B cell (primary cell): ENCODE results near the gene MAPT. TPM values are rescaled to one million over a fixed set of nuclear protein-coding genes. Genes with fewer than 3 reads are reported as not detected.

Experiments used
- ATAC-seq: fragments of 200-7000 bp; cut with Tn5 transposase; one replicate; pipeline ENCODE4 v1.10.0; 2021; ENCODE audit warnings: low read depth, mild to moderate bottlenecking, moderate number of reproducible peaks, moderate library complexity
- CTCF ChIA-PET: fragments of 350-600 bp; sonication (Branson Sonifier 250); formaldehyde crosslinking; loops from one replicate; lab custom pipeline; 2021; ENCODE audit warnings: antibody characterized with exemption, inconsistent platforms; lab: Charles Lee
- POLR2A ChIA-PET: fragments of 350-600 bp; sonication (Branson Sonifier 250); formaldehyde crosslinking; loops from one replicate; lab custom pipeline; 2021; ENCODE audit warnings: antibody characterized with exemption; lab: Charles Lee
- DNase-seq: peaks from one replicate; pipeline ENCODE4 v3.0.0; 2013
- H2AFZ ChIP-seq: 2 replicates; pipeline ENCODE4 v1.6.1; 2012; ENCODE audit warnings: mild to moderate bottlenecking, low read depth, low read length; ENCODE audit not compliant: insufficient read depth, poor library complexity, severe bottlenecking
- H3K27ac ChIP-seq, 2 donors: 1 replicate in 1 of 2; 2 replicates in 1 of 2; pipeline ENCODE4 v1.5.1; 2012 to 2013; ENCODE audit warnings: low read length in 2 of 2, mild to moderate bottlenecking in 2 of 2, moderate library complexity in 1 of 2
- H3K27me3 ChIP-seq, 4 experiments: fragments of 200-600 bp in 1 of 4; sonication (generic) in 1 of 4; replicated peaks in 1 of 4; 1 replicate in 2 of 4; 2 replicates in 2 of 4; pipeline versions ENCODE4 v1.6.1 to v1.7.0; 2013 to 2016; ENCODE audit warnings: low read length in 3 of 4, mild to moderate bottlenecking in 2 of 4, mixed read lengths in 1 of 4, moderate library complexity in 1 of 4; ENCODE audit not compliant: insufficient read depth in 4 of 4, control insufficient read depth in 3 of 4; ENCODE audit errors: control extremely low read depth in 1 of 4
- H3K36me3 ChIP-seq, 2 experiments: replicated peaks in 1 of 2; 1 replicate in 1 of 2; 2 replicates in 1 of 2; pipeline versions ENCODE4 v1.6.1 to v1.7.1; 2013; ENCODE audit warnings: low read length in 1 of 2; ENCODE audit not compliant: insufficient read depth in 2 of 2, control insufficient read depth in 1 of 2; ENCODE audit errors: control extremely low read depth in 1 of 2, extremely low read depth in 1 of 2
- H3K4me1 ChIP-seq, 2 donors: fragments of 200-600 bp in 1 of 2; sonication (generic) in 1 of 2; 1 replicate in 1 of 2; 2 replicates in 1 of 2; pipeline versions ENCODE4 v1.5.1 to v1.6.1; 2013 to 2017; ENCODE audit warnings: low read length in 2 of 2; ENCODE audit not compliant: control insufficient read depth in 2 of 2, insufficient read depth in 2 of 2
- H3K4me2 ChIP-seq: replicated peaks from 2 replicates; pipeline ENCODE3; 2012; ENCODE audit warnings: mild to moderate bottlenecking, low read depth, low read length; ENCODE audit not compliant: poor library complexity, severe bottlenecking
- H3K4me3 ChIP-seq, 5 experiments: fragments of 200-600 bp in 1 of 5; sonication (generic) in 1 of 5; 1 replicate in 3 of 5; 2 replicates in 2 of 5; pipeline versions ENCODE4 v1.5.1 to v1.7.0; 2011 to 2016; ENCODE audit warnings: low read length in 4 of 5, mild to moderate bottlenecking in 4 of 5, low read depth in 2 of 5, control low read depth in 1 of 5, moderate library complexity in 1 of 5; ENCODE audit not compliant: insufficient read depth in 1 of 5; ENCODE audit errors: control extremely low read depth in 1 of 5, extremely low read depth in 1 of 5
- H3K79me2 ChIP-seq: fragments of 200-600 bp; sonication (generic); one replicate; pipeline ENCODE4 v1.6.0; 2016; ENCODE audit warnings: low read length; ENCODE audit not compliant: control insufficient read depth, insufficient read depth
- H3K9ac ChIP-seq: fragments of 200-600 bp; sonication (generic); 2 replicates; pipeline ENCODE4 v1.6.1; 2017; ENCODE audit warnings: mild to moderate bottlenecking, low read length, moderate library complexity
- H3K9me3 ChIP-seq, 3 donors: one replicate each; pipeline versions ENCODE4 v1.6.1 to v1.7.1; 2013; ENCODE audit warnings: low read length in 2 of 3; ENCODE audit not compliant: control insufficient read depth in 2 of 3, insufficient read depth in 1 of 3; ENCODE audit errors: control extremely low read depth in 1 of 3
- H4K20me1 ChIP-seq: 2 replicates; pipeline ENCODE4 v1.6.0; 2012; ENCODE audit warnings: mild to moderate bottlenecking, low read length; ENCODE audit not compliant: insufficient read depth, control insufficient read depth, poor library complexity, severe bottlenecking
- H3K27ac Mint-ChIP-seq: one replicate; pipeline ENCODE4 v1.8.0; 2021; ENCODE audit warnings: mixed read lengths
- H3K27me3 Mint-ChIP-seq: one replicate; pipeline ENCODE4 v1.8.0; 2021; ENCODE audit warnings: mixed read lengths
- H3K4me1 Mint-ChIP-seq: one replicate; pipeline ENCODE4 v1.8.0; 2021; ENCODE audit warnings: mixed read lengths
- H3K4me3 Mint-ChIP-seq: one replicate; pipeline ENCODE4 v1.8.0; 2021; ENCODE audit warnings: mixed read lengths
- H3K9me3 Mint-ChIP-seq: one replicate; pipeline ENCODE4 v1.8.0; 2022; ENCODE audit warnings: mixed read lengths; ENCODE audit not compliant: insufficient read depth
- EZH2 ChIP-seq: IDR thresholded peaks from 2 replicates; pipeline ENCODE4 v1.6.1; 2012; ENCODE audit warnings: borderline replicate concordance, low read depth, mild to moderate bottlenecking, moderate library complexity, low read length; ENCODE audit not compliant: insufficient read depth, poor library complexity, severe bottlenecking
- WGBS: methylation state at CpG from one replicate; pipeline ENCODE4 v1.1.5; 2013; ENCODE audit warnings: missing lambda C conversion rate; ENCODE audit not compliant: insufficient coverage; 5-methylcytosine and 5-hydroxymethylcytosine counted together
- intact Hi-C: fragments of 100-400 bp; cut with micrococcal nuclease; formaldehyde crosslinking; loops from one replicate; pipeline ENCODE4 v1.10.0; 2022
- polyA plus RNA-seq: library from polyadenylated mRNA; depleted of rRNA; stranded (reverse); fragments of >200 nt; gene quantifications from 2 replicates; pipeline ENCODE4 v1.2.3, GENCODE V29; 2012
- total RNA-seq, 2 donors: library from RNA; stranded (reverse); fragments of 120-200 nt in 1 of 2; gene quantifications; 1 replicate in 1 of 2; 2 replicates in 1 of 2; pipeline versions ENCODE4 v1.2.3 to v1.2.4, GENCODE V29; 2013 to 2022
- TF ChIP-seq, protein P1 (sequence below): fragments of 200-600 bp; IDR thresholded peaks from one replicate; pipeline ENCODE4 v1.8.0; 2022; ENCODE audit warnings: antibody characterized with exemption, mild to moderate bottlenecking

The MAPT gene
- total and polyA plus RNA-seq, 2 donors (not counting 1 experiment from before 2014, with no cell fraction given) = 0.13 to 0.20 TPM

- no peaks in the 10 kb centered on the region for H3K27me3 ChIP-seq
- peak; percentile 83 for DNase-seq
- H3K9ac ChIP-seq = peak overlapping the region; percentile 8
- TF ChIP-seq, protein P1, sequence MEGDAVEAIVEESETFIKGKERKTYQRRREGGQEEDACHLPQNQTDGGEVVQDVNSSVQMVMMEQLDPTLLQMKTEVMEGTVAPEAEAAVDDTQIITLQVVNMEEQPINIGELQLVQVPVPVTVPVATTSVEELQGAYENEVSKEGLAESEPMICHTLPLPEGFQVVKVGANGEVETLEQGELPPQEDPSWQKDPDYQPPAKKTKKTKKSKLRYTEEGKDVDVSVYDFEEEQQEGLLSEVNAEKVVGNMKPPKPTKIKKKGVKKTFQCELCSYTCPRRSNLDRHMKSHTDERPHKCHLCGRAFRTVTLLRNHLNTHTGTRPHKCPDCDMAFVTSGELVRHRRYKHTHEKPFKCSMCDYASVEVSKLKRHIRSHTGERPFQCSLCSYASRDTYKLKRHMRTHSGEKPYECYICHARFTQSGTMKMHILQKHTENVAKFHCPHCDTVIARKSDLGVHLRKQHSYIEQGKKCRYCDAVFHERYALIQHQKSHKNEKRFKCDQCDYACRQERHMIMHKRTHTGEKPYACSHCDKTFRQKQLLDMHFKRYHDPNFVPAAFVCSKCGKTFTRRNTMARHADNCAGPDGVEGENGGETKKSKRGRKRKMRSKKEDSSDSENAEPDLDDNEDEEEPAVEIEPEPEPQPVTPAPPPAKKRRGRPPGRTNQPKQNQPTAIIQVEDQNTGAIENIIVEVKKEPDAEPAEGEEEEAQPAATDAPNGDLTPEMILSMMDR = no peak
- no peak for TF ChIP-seq EZH2
- H3K79me2 ChIP-seq = no peaks in the 10 kb centered on the region
- ChIA-PET POLR2A (no interaction called here), CTCF (interaction anchor here (1.9 kb wide), 1 partner anchor 26 kb away, joined by 11 read pairs; no protein-coding TSS in a partner anchor)
- Mint-ChIP-seq H3K27me3 (peaks cover 10% of the 10 kb centered on the region), H3K4me1 (peaks cover 30% of the 10 kb centered on the region), H3K4me3 (peak overlapping the region; percentile 75), H3K27ac (peak overlapping the region; percentile 85), H3K9me3 (no peaks in the 10 kb centered on the region)
- intact Hi-C loops = no loop called here
- H3K27ac ChIP-seq = peak overlapping the region; percentile 47 to 62
- H3K4me1 ChIP-seq = peaks cover 21 to 31% of the 10 kb centered on the region in 2 donors
- H3K9me3 ChIP-seq = peaks cover 0 to 8% (median 3%) of the 10 kb centered on the region in 3 donors
- no peaks in the 10 kb centered on the region for H4K20me1 ChIP-seq
- no peak overlapping the region for H3K4me3 ChIP-seq
- peak overlapping the region; percentile 50 for H3K4me2 ChIP-seq
- WGBS = 52% methylated on average over 9 of the region's 10 CpGs
- peak; percentile 98 for ATAC-seq
- no peaks in the 10 kb centered on the region for H3K36me3 ChIP-seq
- H2AFZ ChIP-seq = peak overlapping the region; percentile 39
Observed at GRCh38 chr17:45974916-45975630, 80.7 kb downstream of the MAPT start.

DNA sequence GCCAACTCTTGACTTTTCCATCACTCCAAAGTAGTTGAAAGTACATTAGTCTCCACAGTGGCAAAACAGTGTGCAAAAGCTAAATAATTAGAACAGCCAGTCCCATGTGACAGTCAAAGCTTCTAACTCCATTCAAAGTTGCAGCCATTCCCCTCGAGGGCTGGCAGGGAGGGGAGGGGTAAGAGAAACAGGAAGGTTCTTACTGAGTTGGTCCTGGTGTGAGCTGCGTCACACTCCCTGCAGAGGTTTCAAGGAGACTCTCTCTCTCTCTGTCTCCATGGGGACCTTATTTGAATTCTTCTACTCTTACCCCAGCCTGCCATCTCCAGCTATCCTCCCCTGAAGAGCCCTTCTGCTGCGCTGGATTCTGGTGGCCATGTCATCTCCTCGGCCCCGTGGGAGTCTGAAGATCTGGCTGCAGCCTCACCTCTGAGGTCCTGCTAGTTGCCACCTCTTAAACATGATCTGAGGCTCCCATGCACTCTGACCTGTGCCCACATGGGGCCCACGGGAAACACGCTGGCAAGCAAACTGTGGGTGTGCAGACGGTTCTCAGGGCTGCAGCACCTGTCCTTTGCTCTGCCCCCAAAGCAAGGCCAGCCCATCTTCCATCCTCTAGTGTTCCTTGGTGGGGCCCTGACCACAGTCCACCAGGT lies 81.4 kb downstream of the MAPT start:
- peak overlapping the region; percentile 50 for H3K4me2 ChIP-seq
- peaks cover 21 to 31% of the 10 kb centered on the region in 2 donors for H3K4me1 ChIP-seq
- H3K4me3 Mint-ChIP-seq = peak overlapping the region; percentile 75
- peaks cover 0 to 8% (median 3%) of the 10 kb centered on the region in 3 donors for H3K9me3 ChIP-seq
- CTCF ChIA-PET = interaction anchor here (1.9 kb wide), 1 partner anchor 27 kb away, joined by 11 read pairs; no protein-coding TSS in a partner anchor
- peak overlapping the region; percentile 8 for H3K9ac ChIP-seq
- H3K27ac ChIP-seq = peak overlapping the region; percentile 47 to 62
- H3K36me3 ChIP-seq = no peaks in the 10 kb centered on the region
- H3K79me2 ChIP-seq = no peaks in the 10 kb centered on the region
- TF ChIP-seq EZH2 = no peak
- TF ChIP-seq, protein P1 = no peak
- peak; percentile 55 for ATAC-seq
- POLR2A ChIA-PET = no interaction called here
- H3K27me3 Mint-ChIP-seq = peaks cover 6% of the 10 kb centered on the region
- no peaks in the 10 kb centered on the region for H3K9me3 Mint-ChIP-seq
- WGBS = 75% methylated on average over 6 of the region's 8 CpGs
- no peaks in the 10 kb centered on the region for H4K20me1 ChIP-seq
- H3K27me3 ChIP-seq = no peaks in the 10 kb centered on the region
- DNase-seq = no peak
- H2AFZ ChIP-seq = peak overlapping the region; percentile 39
- H3K4me1 Mint-ChIP-seq = peaks cover 30% of the 10 kb centered on the region
- peak overlapping the region; percentile 85 for H3K27ac Mint-ChIP-seq
- no peak overlapping the region for H3K4me3 ChIP-seq
- intact Hi-C loops = no loop called here
